ENCODE results near the gene RHO.

Gene RHO

GRCh38 chr3:129579991-129580390 is 51.6 kb downstream of the RHO start:
- Histone ChIP-seq H3K9me2 (replicated peaks; ENCODE audit: insufficient read depth, low read length) (no peaks in the 10 kb centered on the region), H3K36me3 (ENCODE audit: low read length) (no peaks in the 10 kb centered on the region), H3F3A (ENCODE audit: insufficient read depth) (no peaks in the 10 kb centered on the region), H3K9ac (ENCODE audit: low read length) (no peak overlapping the region), H3K4me3 (ENCODE audit: insufficient read depth, low read length, poor library complexity, severe bottlenecking) (no peak overlapping the region), H3K79me2 (ENCODE audit: insufficient read depth, low read length) (no peaks in the 10 kb centered on the region), H3K27me3 (ENCODE audit: low read length) (no peaks in the 10 kb centered on the region), H4K20me1 (ENCODE audit: low read depth, low read length) (no peaks in the 10 kb centered on the region), H2AFZ (ENCODE audit: low read depth, low read length, severe bottlenecking) (no peak overlapping the region), H3K27ac (ENCODE audit: low read depth, low read length) (no peak overlapping the region), H3K9me3 (ENCODE audit: insufficient read depth, low read length) (no peaks in the 10 kb centered on the region), H3K4me2 (ENCODE audit: low read depth, low read length, poor library complexity, severe bottlenecking) (no peak overlapping the region)
- no peak for TF ChIP-seq CTCF (IDR thresholded peaks at IDR 0.05; ENCODE audit: insufficient read depth, low read length, poor library complexity, severe bottlenecking)
- TF ChIP-seq EZH2phosphoT487 (conservative IDR thresholded peaks at IDR 0.05; ENCODE audit: low read length) = no peak

- H4K20me1 ChIP-seq (ENCODE audit: low read depth, low read length) = no peaks in the 10 kb centered on the region
- TF ChIP-seq CTCF (IDR thresholded peaks at IDR 0.05; ENCODE audit: insufficient read depth, low read length, poor library complexity, severe bottlenecking) = no peak
- TF ChIP-seq EZH2phosphoT487 (conservative IDR thresholded peaks at IDR 0.05; ENCODE audit: low read length) = no peak
Observed at GRCh38 chr3:129581623-129582022, 53.2 kb downstream of the RHO start.

GRCh38 chr3:129582799-129583198 is 54.4 kb downstream of the RHO start:
- Histone ChIP-seq H3K9ac (ENCODE audit: low read length) (no peak overlapping the region), H3K9me3 (ENCODE audit: insufficient read depth, low read length) (no peaks in the 10 kb centered on the region), H2AFZ (ENCODE audit: low read depth, low read length, severe bottlenecking) (no peak overlapping the region), H3K4me3 (ENCODE audit: insufficient read depth, low read length, poor library complexity, severe bottlenecking) (no peak overlapping the region), H3K36me3 (ENCODE audit: low read length) (no peaks in the 10 kb centered on the region), H3F3A (ENCODE audit: insufficient read depth) (no peaks in the 10 kb centered on the region), H3K4me2 (ENCODE audit: low read depth, low read length, poor library complexity, severe bottlenecking) (no peak overlapping the region), H3K79me2 (ENCODE audit: insufficient read depth, low read length) (no peaks in the 10 kb centered on the region), H3K9me2 (replicated peaks; ENCODE audit: insufficient read depth, low read length) (no peaks in the 10 kb centered on the region), H4K20me1 (ENCODE audit: low read depth, low read length) (no peaks in the 10 kb centered on the region), H3K27ac (ENCODE audit: low read depth, low read length) (no peak overlapping the region), H3K27me3 (ENCODE audit: low read length) (no peaks in the 10 kb centered on the region)
- TF ChIP-seq CTCF (IDR thresholded peaks at IDR 0.05; ENCODE audit: insufficient read depth, low read length, poor library complexity, severe bottlenecking) = no peak
- TF ChIP-seq EZH2phosphoT487 (conservative IDR thresholded peaks at IDR 0.05; ENCODE audit: low read length) = no peak

More at GRCh38 chr3:129581623-129582022, 53.2 kb downstream of the RHO start:
- Histone ChIP-seq H3K27me3 (ENCODE audit: low read length) (no peaks in the 10 kb centered on the region), H3K27ac (ENCODE audit: low read depth, low read length) (no peak overlapping the region), H3K9ac (ENCODE audit: low read length) (no peak overlapping the region), H3K4me2 (ENCODE audit: low read depth, low read length, poor library complexity, severe bottlenecking) (no peak overlapping the region), H2AFZ (ENCODE audit: low read depth, low read length, severe bottlenecking) (no peak overlapping the region), H3F3A (ENCODE audit: insufficient read depth) (no peaks in the 10 kb centered on the region), H3K36me3 (ENCODE audit: low read length) (no peaks in the 10 kb centered on the region), H3K79me2 (ENCODE audit: insufficient read depth, low read length) (no peaks in the 10 kb centered on the region), H3K4me3 (ENCODE audit: insufficient read depth, low read length, poor library complexity, severe bottlenecking) (no peak overlapping the region), H3K9me3 (ENCODE audit: insufficient read depth, low read length) (no peaks in the 10 kb centered on the region), H3K9me2 (replicated peaks; ENCODE audit: insufficient read depth, low read length) (no peaks in the 10 kb centered on the region)
